Effector memory CD8-positive, alpha-beta T cell (primary cell): ENCODE data around the gene ANO2.
"Not testable (repeated sequence)": the region's sequence is repeated elsewhere in the genome, so short reads cannot be mapped to it uniquely, and the experiment has no call there.

ENCODE experiments used
- ATAC-seq: fragments of 150-1000 bp; cut with Tn5 transposase; replicated peaks from 2 replicates; pipeline ENCODE4 v1.10.0; 2021; ENCODE audit warnings: mild to moderate bottlenecking, moderate library complexity
- DNase-seq, 3 experiments: peaks; one replicate each; pipeline ENCODE4 v3.0.0; 2021
- H3K27ac Mint-ChIP-seq, 2 donors: one replicate each; pipeline ENCODE4 v1.8.0; 2022; ENCODE audit warnings: mild to moderate bottlenecking in 2 of 2, mixed read lengths in 2 of 2, moderate library complexity in 2 of 2
- H3K27me3 Mint-ChIP-seq, 2 donors: one replicate each; pipeline ENCODE4 v1.8.0; 2022; ENCODE audit warnings: mixed read lengths in 2 of 2
- H3K36me3 Mint-ChIP-seq: one replicate; pipeline ENCODE4 v1.8.0; 2022; ENCODE audit warnings: mild to moderate bottlenecking, moderate library complexity, mixed read lengths; ENCODE audit not compliant: insufficient read depth
- H3K4me1 Mint-ChIP-seq, 2 donors: one replicate each; pipeline ENCODE4 v1.8.0; 2022; ENCODE audit warnings: low read depth in 2 of 2, mixed read lengths in 2 of 2
- H3K4me3 Mint-ChIP-seq, 2 donors: one replicate each; pipeline ENCODE4 v1.8.0; 2022; ENCODE audit warnings: mild to moderate bottlenecking in 2 of 2, mixed read lengths in 2 of 2, moderate library complexity in 2 of 2
- H3K9me3 Mint-ChIP-seq, 2 donors: one replicate each; pipeline ENCODE4 v1.8.0; 2022; ENCODE audit warnings: mixed read lengths in 2 of 2

The ANO2 gene

GRCh38 chr12:5856692-5857091 lies 88.4 kb downstream of the ANO2 start:
- Mint-ChIP-seq H3K4me1 (no peaks in the 10 kb centered on the region), H3K4me3 (no peak overlapping the region), H3K27me3 (peaks cover 35 to 40% of the 10 kb centered on the region in 2 donors), H3K9me3 (peaks cover 0 to 3% of the 10 kb centered on the region in 2 donors), H3K36me3 (no peaks in the 10 kb centered on the region), H3K27ac (no peak overlapping the region)
- ATAC-seq (no peak), DNase-seq (no peak)

GRCh38 chr12:5846950-5847349 lies 98.1 kb downstream of the ANO2 start:
- Mint-ChIP-seq H3K27ac (no peak overlapping the region), H3K9me3 (peaks cover 0 to 7% of the 10 kb centered on the region in 2 donors), H3K4me3 (no peak overlapping the region), H3K27me3 (peaks cover 29 to 33% of the 10 kb centered on the region in 2 donors), H3K4me1 (no peaks in the 10 kb centered on the region), H3K36me3 (no peaks in the 10 kb centered on the region)
- no peak for DNase-seq
- ATAC-seq = no peak

GRCh38 chr12:5840944-5841343 lies 104.1 kb downstream of the ANO2 start:
- H3K27me3 Mint-ChIP-seq = peaks cover 15 to 55% of the 10 kb centered on the region in 2 donors
- H3K4me1 Mint-ChIP-seq = no peaks in the 10 kb centered on the region
- ATAC-seq (no peak), DNase-seq (no peak)
- no peak overlapping the region for H3K27ac Mint-ChIP-seq
- H3K4me3 Mint-ChIP-seq = no peak overlapping the region
- H3K36me3 Mint-ChIP-seq = no peaks in the 10 kb centered on the region
- no peaks in the 10 kb centered on the region for H3K9me3 Mint-ChIP-seq

GRCh38 chr12:5830111-5830510 lies 114.9 kb downstream of the ANO2 start:
- H3K9me3 Mint-ChIP-seq = no peaks in the 10 kb centered on the region
- DNase-seq (no peak), ATAC-seq (no peak)
- H3K27me3 Mint-ChIP-seq = peaks cover 33 to 51% of the 10 kb centered on the region in 2 donors
- no peak overlapping the region for H3K4me3 Mint-ChIP-seq
- H3K36me3 Mint-ChIP-seq = peaks cover 3% of the 10 kb centered on the region
- no peaks in the 10 kb centered on the region for H3K4me1 Mint-ChIP-seq
- H3K27ac Mint-ChIP-seq = no peak overlapping the region

- ATAC-seq = no peak
- peaks cover 27 to 61% of the 10 kb centered on the region in 2 donors for H3K27me3 Mint-ChIP-seq
Measured at GRCh38 chr12:5827591-5827990, 117.5 kb downstream of the ANO2 start.

GRCh38 chr12:5825761-5826160 lies 119.3 kb downstream of the ANO2 start:
- not testable (repeated sequence) for DNase-seq, ATAC-seq, H3K9me3 Mint-ChIP-seq, H3K36me3 Mint-ChIP-seq, H3K4me1 Mint-ChIP-seq, H3K4me3 Mint-ChIP-seq, H3K27ac Mint-ChIP-seq
- H3K27me3 Mint-ChIP-seq = peaks cover 22 to 54% of the 10 kb centered on the region in 2 donors

More at GRCh38 chr12:5827591-5827990, 117.5 kb downstream of the ANO2 start:
- H3K4me3 Mint-ChIP-seq = no peak overlapping the region
- H3K4me1 Mint-ChIP-seq = no peaks in the 10 kb centered on the region
- peaks cover 0 to 3% of the 10 kb centered on the region in 2 donors for H3K9me3 Mint-ChIP-seq
- DNase-seq = no peak
- H3K27ac Mint-ChIP-seq = no peak overlapping the region
- peaks cover 3% of the 10 kb centered on the region for H3K36me3 Mint-ChIP-seq

- ATAC-seq, H3K4me3 Mint-ChIP-seq, H3K36me3 Mint-ChIP-seq, H3K27ac Mint-ChIP-seq, H3K4me1 Mint-ChIP-seq, H3K9me3 Mint-ChIP-seq, DNase-seq: not testable (repeated sequence)
- H3K27me3 Mint-ChIP-seq = peaks cover 0 to 22% of the 10 kb centered on the region in 2 donors
Measured at GRCh38 chr12:5818877-5819276, 126.2 kb downstream of the ANO2 start.

GRCh38 chr12:5817246-5817645 lies 127.8 kb downstream of the ANO2 start:
- H3K9me3 Mint-ChIP-seq = peaks cover 0 to 6% of the 10 kb centered on the region in 2 donors
- H3K27ac Mint-ChIP-seq = no peak overlapping the region
- no peak for DNase-seq
- H3K36me3 Mint-ChIP-seq = no peaks in the 10 kb centered on the region
- peaks cover 0 to 22% of the 10 kb centered on the region in 2 donors for H3K27me3 Mint-ChIP-seq
- H3K4me3 Mint-ChIP-seq = no peak overlapping the region
- H3K4me1 Mint-ChIP-seq = no peaks in the 10 kb centered on the region
- no peak for ATAC-seq

- DNase-seq (no peak), ATAC-seq (no peak)
- Mint-ChIP-seq H3K4me3 (no peak overlapping the region), H3K27ac (no peak overlapping the region), H3K4me1 (no peaks in the 10 kb centered on the region), H3K27me3 (peaks cover 22 to 23% of the 10 kb centered on the region in 2 donors), H3K9me3 (no peaks in the 10 kb centered on the region), H3K36me3 (no peaks in the 10 kb centered on the region)
Measured at GRCh38 chr12:5809586-5809985, 135.5 kb downstream of the ANO2 start.

GRCh38 chr12:5808981-5809380 lies 136.1 kb downstream of the ANO2 start:
- Mint-ChIP-seq H3K4me3 (no peak overlapping the region), H3K4me1 (no peaks in the 10 kb centered on the region), H3K27me3 (peaks cover 18 to 23% of the 10 kb centered on the region in 2 donors), H3K36me3 (no peaks in the 10 kb centered on the region), H3K27ac (no peak overlapping the region), H3K9me3 (no peaks in the 10 kb centered on the region)
- ATAC-seq = no peak
- DNase-seq = no peak

- no peaks in the 10 kb centered on the region for H3K36me3 Mint-ChIP-seq
- DNase-seq = no peak
- H3K9me3 Mint-ChIP-seq = no peaks in the 10 kb centered on the region
- H3K27me3 Mint-ChIP-seq = peaks cover 18 to 23% of the 10 kb centered on the region in 2 donors
- no peak for ATAC-seq
- H3K4me3 Mint-ChIP-seq = no peak overlapping the region
- no peaks in the 10 kb centered on the region for H3K4me1 Mint-ChIP-seq
- no peak overlapping the region for H3K27ac Mint-ChIP-seq
Measured at GRCh38 chr12:5807514-5808219, 137.4 kb downstream of the ANO2 start.

GRCh38 chr12:5807090-5807414 lies 138.0 kb downstream of the ANO2 start:
- no peak for DNase-seq

DNA sequence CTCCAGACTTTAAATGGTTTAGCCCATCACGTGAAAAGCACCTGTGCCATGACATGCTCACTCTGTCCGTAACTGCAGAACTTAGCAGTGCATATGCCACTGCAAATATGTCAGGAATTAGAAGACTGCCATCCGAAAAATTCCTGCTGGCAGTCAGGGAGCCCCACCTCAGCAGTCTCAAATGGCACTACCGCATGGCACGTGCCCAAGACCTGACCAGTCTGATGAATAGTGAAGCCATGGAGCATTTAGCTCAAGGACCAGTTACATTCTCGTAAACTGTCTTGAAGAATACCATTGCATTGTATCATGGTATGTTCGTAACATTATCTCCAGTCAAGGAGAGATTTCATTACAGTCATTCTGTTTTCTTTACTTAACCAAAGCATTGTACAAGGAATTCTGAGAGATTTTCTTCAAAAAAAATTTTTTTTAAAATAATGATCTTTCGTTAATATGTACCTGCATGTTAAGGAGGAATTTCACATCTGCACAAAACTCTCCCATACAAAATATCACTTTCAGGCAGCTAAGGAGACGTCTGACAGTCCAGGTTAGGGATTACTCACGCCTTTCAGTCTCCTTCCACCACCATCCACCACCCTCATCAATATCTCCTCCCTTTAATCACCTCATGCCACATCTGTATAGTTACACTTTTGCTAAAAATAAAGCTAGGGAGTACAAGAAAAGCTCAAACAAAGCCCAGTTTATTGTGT lies 138.5 kb downstream of the ANO2 start:
- H3K9me3 Mint-ChIP-seq = no peaks in the 10 kb centered on the region
- H3K27me3 Mint-ChIP-seq = peaks cover 18 to 23% of the 10 kb centered on the region in 2 donors
- no peak overlapping the region for H3K27ac Mint-ChIP-seq

More at GRCh38 chr12:5807090-5807414, 138.0 kb downstream of the ANO2 start:
- ATAC-seq = no peak
- Mint-ChIP-seq H3K4me1 (no peaks in the 10 kb centered on the region), H3K27ac (no peak overlapping the region), H3K9me3 (no peaks in the 10 kb centered on the region), H3K36me3 (no peaks in the 10 kb centered on the region), H3K27me3 (peaks cover 18 to 23% of the 10 kb centered on the region in 2 donors), H3K4me3 (no peak overlapping the region)

GRCh38 chr12:5803532-5803931 lies 141.5 kb downstream of the ANO2 start:
- H3K4me3 Mint-ChIP-seq = no peak overlapping the region
- no peak for ATAC-seq
- H3K27me3 Mint-ChIP-seq = peaks cover 9 to 27% of the 10 kb centered on the region in 2 donors
- DNase-seq = no peak
- H3K36me3 Mint-ChIP-seq = no peaks in the 10 kb centered on the region
- no peaks in the 10 kb centered on the region for H3K4me1 Mint-ChIP-seq
- no peak overlapping the region for H3K27ac Mint-ChIP-seq
- H3K9me3 Mint-ChIP-seq = no peaks in the 10 kb centered on the region

More for the DNA sequence above, 138.5 kb downstream of the ANO2 start:
- no peaks in the 10 kb centered on the region for H3K36me3 Mint-ChIP-seq
- DNase-seq = no peak
- no peak overlapping the region for H3K4me3 Mint-ChIP-seq
- H3K4me1 Mint-ChIP-seq = no peaks in the 10 kb centered on the region
- ATAC-seq = no peak
